Neural cell (in vitro differentiated cells): Measurements from ENCODE around the gene SLC25A11.

Experiments used
- CTCF ChIP-seq: fragments of 450-650 bp; IDR thresholded peaks from 2 replicates; pipeline ENCODE4 v1.5.1; 2014; ENCODE audit warnings: antibody characterized with exemption, mild to moderate bottlenecking, moderate library complexity; ENCODE audit not compliant: poor library complexity, severe bottlenecking
- EP300 ChIP-seq: fragments of 450-650 bp; conservative IDR thresholded peaks from 2 replicates; pipeline ENCODE4 v1.6.1; 2014; ENCODE audit warnings: antibody characterized with exemption, mild to moderate bottlenecking, moderate library complexity; ENCODE audit not compliant: poor library complexity, severe bottlenecking
- EZH2 ChIP-seq: fragments of 200-600, 300-800 bp; shearing (Covaris generic), sonication (generic); IDR thresholded peaks from 2 replicates; pipeline ENCODE4 v1.6.1; 2014; ENCODE audit warnings: antibody characterized with exemption, low read length, borderline replicate concordance, mild to moderate bottlenecking; ENCODE audit not compliant: insufficient read depth, poor library complexity, severe bottlenecking
- MXI1 ChIP-seq: fragments of 450-650 bp; conservative IDR thresholded peaks from 2 replicates; pipeline ENCODE4 v1.6.1; 2014; ENCODE audit warnings: antibody characterized with exemption, mild to moderate bottlenecking; ENCODE audit not compliant: poor library complexity, severe bottlenecking
- POLR2AphosphoS5 ChIP-seq: IDR thresholded peaks from 2 replicates; pipeline ENCODE4 v1.6.1; 2012
- RAD21 ChIP-seq: fragments of 450-650 bp; conservative IDR thresholded peaks from 2 replicates; pipeline ENCODE4 v1.6.1; 2014; ENCODE audit warnings: antibody characterized with exemption, mild to moderate bottlenecking, moderate library complexity
- REST ChIP-seq: IDR thresholded peaks from 2 replicates; pipeline ENCODE4 v1.6.1; 2012; ENCODE audit warnings: borderline replicate concordance
- SMC3 ChIP-seq: fragments of 450-650 bp; conservative IDR thresholded peaks from 2 replicates; pipeline ENCODE4 v1.6.1; 2014; ENCODE audit warnings: antibody characterized with exemption, mild to moderate bottlenecking, moderate library complexity; ENCODE audit not compliant: poor library complexity

GRCh38 chr17:4950746-4951204, 10.9 kb upstream of the SLC25A11 start, which contains the start of gene ENO3:
- TF ChIP-seq CTCF: no peak
- TF ChIP-seq POLR2AphosphoS5: no peak
- no peak for TF ChIP-seq MXI1
- no peak for TF ChIP-seq REST
- no peak for TF ChIP-seq EP300
- TF ChIP-seq EZH2: no peak
- TF ChIP-seq SMC3: no peak
- TF ChIP-seq RAD21: no peak
